GM18870 (cell line): Measurements from ENCODE around the gene KRT4.
"Not testable (repeated sequence)": the region's sequence is repeated elsewhere in the genome, so short reads cannot be mapped to it uniquely, and the experiment has no call there.

Experiments used
- ATAC-seq: cut with Tn5 transposase; IDR thresholded peaks from one replicate; pipeline ENCODE4 v1.9.1; 2021; ENCODE audit warnings: moderate library complexity; ENCODE audit not compliant: unreplicated experiment

KRT4 gene

GRCh38 chr12:52808573-52809160 is 5.2 kb downstream of the KRT4 start:
- ATAC-seq = no peak

- no peak for ATAC-seq
Observed at GRCh38 chr12:52807544-52808470, 6.1 kb downstream of the KRT4 start.

- ATAC-seq = no peak
Observed at GRCh38 chr12:52806821-52807543, 6.9 kb downstream of the KRT4 start.

GRCh38 chr12:52806169-52806811 is 7.6 kb downstream of the KRT4 start:
- ATAC-seq = no peak

- ATAC-seq = no peak
Observed at GRCh38 chr12:52805739-52806138, 8.2 kb downstream of the KRT4 start.

- ATAC-seq = no peak
Observed at GRCh38 chr12:52805000-52805399, 8.9 kb downstream of the KRT4 start.

- no peak for ATAC-seq
Observed at GRCh38 chr12:52802442-52802841, 11.5 kb downstream of the KRT4 start.

- ATAC-seq = no peak
Observed at GRCh38 chr12:52801773-52802172, 12.1 kb downstream of the KRT4 start.

GRCh38 chr12:52800259-52800917 is 13.5 kb downstream of the KRT4 start:
- no peak for ATAC-seq

- no peak for ATAC-seq
Observed at GRCh38 chr12:52799505-52800211, 14.3 kb downstream of the KRT4 start.

GRCh38 chr12:52798671-52799504 is 15.0 kb downstream of the KRT4 start:
- ATAC-seq = no peak

GRCh38 chr12:52798003-52798670 is 15.8 kb downstream of the KRT4 start:
- no peak for ATAC-seq

- no peak for ATAC-seq
Observed at GRCh38 chr12:52797529-52797894, 16.4 kb downstream of the KRT4 start.

- no peak for ATAC-seq
Observed at GRCh38 chr12:52796839-52797528, 16.9 kb downstream of the KRT4 start.

- no peak for ATAC-seq
Observed at GRCh38 chr12:52796429-52796794, 17.5 kb downstream of the KRT4 start.

GRCh38 chr12:52795694-52796428 is 18.1 kb downstream of the KRT4 start, which contains the start of gene KRT3:
TSS of gene KRT3 (minus strand) at chr12:52796117. CDS start at chr12:52796042, 75 bp downstream.
- no peak for ATAC-seq

- ATAC-seq = not testable (repeated sequence)
Observed at GRCh38 chr12:52795332-52795674, 18.6 kb downstream of the KRT4 start.
